ENCODE measurements around the gene C17orf114.

C17orf114 gene

GRCh38 chr17:4789951-4790704 lies 12.0 kb downstream of the C17orf114 start:
- Histone ChIP-seq H3K4me1 (ENCODE audit: control insufficient read depth in 1 of 2, low read depth in 2 of 2) (peaks cover 22 to 42% of the 10 kb centered on the region in 2 donors), H3K27ac (peak overlapping the region; percentile 89 to 97), H3K9me3 (no peaks in the 10 kb centered on the region), H3K36me3 (no peaks in the 10 kb centered on the region), H3K4me3 (peak overlapping the region; percentile 95), H3K27me3 (replicated peaks; ENCODE audit: insufficient read depth) (no peaks in the 10 kb centered on the region)
- ATAC-seq (ENCODE audit: insufficient number of reproducible peaks, low FRiP score, low read depth) (peak; percentile 67), DNase-seq (ENCODE audit: low spot score) (peak; percentile 57)
- peak; percentile 77 for TF ChIP-seq CTCF (IDR thresholded peaks at IDR 0.05)

- peaks cover 22 to 42% of the 10 kb centered on the region in 2 donors for H3K4me1 ChIP-seq (ENCODE audit: control insufficient read depth in 1 of 2, low read depth in 2 of 2)
- no peaks in the 10 kb centered on the region for H3K9me3 ChIP-seq
- no peak for TF ChIP-seq CTCF (IDR thresholded peaks at IDR 0.05)
- H3K27me3 ChIP-seq (replicated peaks; ENCODE audit: insufficient read depth), result no peaks in the 10 kb centered on the region
- DNase-seq (ENCODE audit: low spot score), result no peak
- peak overlapping the region; percentile 95 for H3K4me3 ChIP-seq
- H3K36me3 ChIP-seq, result no peaks in the 10 kb centered on the region
- peak overlapping the region; percentile 89 to 97 for H3K27ac ChIP-seq
- ATAC-seq (ENCODE audit: insufficient number of reproducible peaks, low FRiP score, low read depth), result peak; percentile 13
These were observed 12.5 kb downstream of the C17orf114 start for GRCh38 chr17:4789701-4789950.

DNA sequence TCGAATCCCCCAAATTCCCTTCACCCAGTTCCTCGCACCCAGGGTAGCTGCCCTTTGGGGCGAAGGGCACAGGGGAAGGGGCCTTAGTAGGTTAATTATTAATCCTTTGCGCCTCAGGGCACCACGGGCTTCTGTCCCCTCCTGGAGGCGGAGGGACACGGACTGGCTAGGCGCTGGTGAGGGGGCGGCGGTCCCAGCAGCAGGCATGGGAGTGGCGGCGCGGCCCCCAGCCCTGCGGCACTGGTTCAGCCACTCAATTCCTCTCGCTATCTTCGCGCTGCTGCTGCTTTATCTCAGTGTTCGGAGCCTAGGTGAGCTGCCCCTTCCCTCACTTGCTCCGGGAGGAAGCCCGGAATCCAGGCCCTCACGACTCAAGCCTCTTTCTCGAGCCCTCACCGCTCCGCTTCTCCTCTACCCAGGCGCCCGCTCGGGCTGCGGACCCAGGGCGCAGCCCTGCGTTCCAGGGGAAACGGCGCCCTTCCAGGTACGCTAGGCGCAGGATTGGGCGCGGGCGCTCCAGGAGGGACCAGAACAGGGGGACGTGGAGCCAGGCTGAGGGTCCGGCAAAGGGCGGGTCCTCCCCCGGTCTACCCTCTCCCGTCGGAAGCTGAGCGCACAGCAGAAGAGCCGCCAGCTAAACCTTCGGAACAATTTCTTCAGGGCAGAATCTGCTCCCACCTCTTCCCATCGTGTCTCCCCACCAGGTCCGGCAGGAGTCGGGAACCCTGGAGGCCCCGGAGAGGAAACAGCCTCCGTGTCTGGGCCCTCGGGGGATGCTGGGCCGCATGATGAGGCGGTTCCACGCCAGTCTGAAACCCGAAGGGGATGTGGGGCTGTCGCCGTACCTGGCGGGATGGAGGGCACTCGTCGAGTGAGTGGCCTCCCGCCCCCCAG lies 13.1 kb downstream of the C17orf114 start, which contains the start of gene GLTPD2:
Gene GLTPD2, plus strand, starts transcription at position 158 of the 894 bp plus-strand sequence. Its CDS starts 48 bp downstream, at position 206.
- H3K4me1 ChIP-seq (ENCODE audit: control insufficient read depth in 1 of 2, low read depth in 2 of 2), result peaks cover 22 to 42% of the 10 kb centered on the region in 2 donors
- H3K9me3 ChIP-seq, result no peaks in the 10 kb centered on the region
- no peak for TF ChIP-seq CTCF (IDR thresholded peaks at IDR 0.05)
- peak within 1 kb of the TSS; percentile 95 for H3K4me3 ChIP-seq
- no peaks in the 10 kb centered on the region for H3K36me3 ChIP-seq
- DNase-seq (ENCODE audit: low spot score), result no peak
- ATAC-seq (ENCODE audit: insufficient number of reproducible peaks, low FRiP score, low read depth), result peak; percentile 14
- H3K27ac ChIP-seq, result peak within 1 kb of the TSS; percentile 89 to 97
- H3K27me3 ChIP-seq (replicated peaks; ENCODE audit: insufficient read depth), result no peaks in the 10 kb centered on the region

DNA sequence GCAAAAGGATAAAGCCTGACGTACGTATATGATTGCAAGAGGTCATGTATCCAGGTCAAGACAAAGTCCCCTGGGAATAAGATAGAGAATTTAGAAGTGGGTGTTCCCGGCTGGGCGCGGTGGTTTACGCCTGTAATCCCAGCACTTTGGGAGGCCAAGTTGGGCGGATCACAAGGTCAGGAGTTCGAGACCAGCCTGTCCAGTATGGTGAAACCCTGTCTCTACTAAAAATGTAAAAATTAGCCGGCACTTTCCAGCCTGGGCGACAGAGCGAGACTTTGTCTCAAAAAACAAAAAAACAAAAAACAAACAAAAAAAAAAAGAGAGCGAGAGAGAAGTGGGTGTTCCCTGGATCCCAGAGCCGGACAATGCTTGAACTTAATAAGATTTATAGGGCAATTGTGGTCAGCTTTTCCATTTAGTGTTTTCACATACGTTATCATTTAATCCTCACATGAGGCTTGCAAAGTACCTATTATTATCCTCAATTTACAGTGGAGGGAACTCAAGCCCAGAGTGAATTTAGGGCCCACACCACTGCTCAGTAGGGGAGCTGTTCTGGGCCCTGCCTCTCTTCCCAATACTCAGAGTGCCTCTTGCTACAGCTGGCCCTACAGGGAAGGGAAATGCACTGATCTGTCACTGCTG lies 13.8 kb downstream of the C17orf114 start:
- H3K4me3 ChIP-seq, result peak overlapping the region; percentile 95

More for the DNA sequence above, 13.8 kb downstream of the C17orf114 start:
- no peak for ATAC-seq (ENCODE audit: insufficient number of reproducible peaks, low FRiP score, low read depth)
- Histone ChIP-seq H3K36me3 (no peaks in the 10 kb centered on the region), H3K9me3 (no peaks in the 10 kb centered on the region), H3K27me3 (replicated peaks; ENCODE audit: insufficient read depth) (no peaks in the 10 kb centered on the region), H3K27ac (no peak overlapping the region), H3K4me1 (ENCODE audit: control insufficient read depth in 1 of 2, low read depth in 2 of 2) (peaks cover 22 to 42% of the 10 kb centered on the region in 2 donors)
- no peak for TF ChIP-seq CTCF (IDR thresholded peaks at IDR 0.05)
- DNase-seq (ENCODE audit: low spot score), result no peak
